Measurements from ENCODE around the gene EPAS1.
A peak's percentile ranks its signal among the peaks of the same experiment; 100 is the strongest.

EPAS1 gene

DNA sequence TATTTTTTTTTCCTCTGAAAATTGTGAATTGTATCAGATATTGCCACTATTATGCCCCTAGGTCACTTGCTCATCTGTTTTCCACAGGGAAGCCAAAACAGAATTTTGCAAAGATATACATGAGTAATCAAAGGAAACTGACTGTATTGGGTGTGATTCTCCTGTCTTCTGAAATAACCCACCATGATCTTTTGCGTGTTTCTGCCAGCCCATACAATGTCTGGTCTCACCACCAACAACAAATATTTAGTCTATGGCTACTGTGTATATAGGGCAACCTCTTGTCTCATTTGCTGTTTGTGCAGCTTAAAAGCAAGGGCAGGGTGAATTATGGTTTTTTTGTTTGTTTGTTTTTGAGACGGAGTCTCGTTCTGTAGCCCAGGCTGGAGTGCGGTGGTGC is 26.5 kb downstream of the EPAS1 start:
- no peak for DNase-seq (ENCODE audit: low read depth)

DNA sequence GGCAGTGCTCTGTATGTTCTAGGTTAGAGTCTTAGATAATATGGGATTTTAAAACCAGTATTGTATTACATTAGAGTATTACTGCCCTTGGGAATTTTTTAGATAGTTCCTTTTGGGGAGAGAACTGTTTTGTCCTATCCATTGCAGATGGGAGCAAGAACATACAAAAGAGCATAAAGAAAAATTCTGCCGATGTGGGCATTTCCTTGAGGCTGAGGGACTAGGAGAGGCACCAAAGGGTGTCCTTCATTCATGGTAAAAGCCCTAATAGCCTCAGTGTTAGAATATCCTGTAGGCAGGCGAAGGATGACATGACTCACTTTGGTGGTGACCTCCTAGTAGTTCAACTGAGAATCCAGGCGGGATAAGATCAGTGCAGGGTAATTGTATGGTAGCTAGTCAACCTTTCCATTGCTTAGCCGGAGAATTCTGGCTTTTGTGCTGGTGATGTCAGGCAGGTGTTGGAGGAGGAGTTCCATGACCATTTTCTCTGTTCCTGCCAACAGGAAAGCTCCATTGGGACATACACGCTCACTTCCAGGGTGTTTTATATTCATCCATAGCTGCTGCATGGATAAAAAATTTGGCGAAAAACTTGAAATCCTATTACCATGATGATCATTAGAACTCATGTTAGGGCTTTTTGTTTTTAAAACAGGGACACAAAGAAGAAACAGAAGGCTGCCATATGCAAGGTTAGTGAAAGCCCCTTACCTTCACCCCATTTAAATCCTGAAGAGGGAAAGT is 28.1 kb downstream of the EPAS1 start:
- no peak for DNase-seq (ENCODE audit: low read depth)

DNA sequence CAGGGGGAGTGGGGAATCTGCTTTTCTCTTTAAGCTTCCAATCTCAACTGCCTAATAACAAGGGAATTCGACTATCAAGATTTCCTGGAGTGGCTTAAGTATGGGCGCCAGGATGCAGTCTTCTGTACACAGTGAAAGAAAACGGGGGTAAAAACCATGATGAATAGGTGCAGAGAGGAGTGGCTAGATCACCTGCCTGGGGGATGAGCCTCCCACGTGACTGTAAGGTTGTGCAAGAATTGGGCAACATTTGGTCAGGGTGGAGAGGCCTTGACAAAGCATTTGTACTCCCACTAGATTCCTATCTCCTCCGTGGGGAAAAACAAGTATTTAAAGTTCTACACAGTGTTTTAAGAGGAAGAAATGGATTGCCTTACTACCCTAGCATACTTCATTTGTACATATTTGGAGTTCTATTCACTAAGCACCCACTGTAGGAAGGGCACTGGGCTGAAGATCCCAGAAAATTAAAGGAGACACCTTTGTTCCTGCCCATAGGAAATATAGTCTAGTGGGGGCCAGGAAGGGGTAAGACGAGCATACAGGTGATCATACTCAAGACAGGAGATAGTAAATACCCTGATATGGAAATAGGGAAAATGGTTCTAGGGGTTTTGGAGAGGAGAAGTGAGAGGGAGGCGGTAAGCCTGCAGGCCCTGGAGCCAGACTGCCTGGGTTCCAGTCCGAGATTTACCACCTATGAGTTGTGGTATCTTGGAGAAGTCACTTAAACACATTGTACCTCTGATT is 29.2 kb downstream of the EPAS1 start:
- no peak for DNase-seq (ENCODE audit: low read depth)

DNA sequence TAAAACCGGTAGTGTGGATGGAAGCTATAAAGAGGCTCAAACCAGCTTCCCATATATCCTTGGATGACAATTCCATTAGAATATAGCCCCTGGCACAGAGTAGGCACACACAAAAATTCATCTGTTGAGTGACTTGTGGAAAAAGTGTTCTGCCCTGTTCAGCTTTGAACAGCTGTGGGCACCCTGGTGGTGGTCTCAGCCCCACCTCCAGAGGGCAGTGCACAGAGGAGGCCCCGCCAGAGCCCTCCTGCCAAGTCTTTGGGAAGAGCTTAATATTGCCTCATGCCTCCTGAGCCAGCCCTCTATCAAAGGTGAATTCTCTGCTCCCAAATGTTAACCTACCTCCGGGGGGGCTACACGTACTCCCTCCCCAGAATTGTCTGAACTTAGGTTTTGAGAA is 30.4 kb downstream of the EPAS1 start:
- DNase-seq (ENCODE audit: low read depth), result no peak

DNA sequence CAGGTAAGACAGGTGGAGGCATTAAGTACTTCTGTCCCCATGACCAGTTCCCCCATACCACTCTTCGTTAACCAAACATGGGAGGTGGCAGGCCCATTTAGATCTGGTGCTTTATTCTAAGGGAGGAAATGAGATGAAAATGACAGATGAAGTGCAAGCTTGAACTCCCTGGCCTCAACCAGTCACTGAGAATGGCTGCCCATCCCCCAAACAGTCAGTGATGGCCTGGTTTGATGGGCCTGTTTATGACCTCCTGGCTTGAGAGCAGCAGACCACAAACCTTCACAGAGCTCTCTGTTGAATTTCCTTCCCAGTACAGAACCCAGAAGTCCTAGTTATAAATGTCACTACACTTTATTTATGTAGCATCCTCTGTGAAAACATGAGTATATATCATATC is 31.1 kb downstream of the EPAS1 start:
- no peak for DNase-seq (ENCODE audit: low read depth)

DNA sequence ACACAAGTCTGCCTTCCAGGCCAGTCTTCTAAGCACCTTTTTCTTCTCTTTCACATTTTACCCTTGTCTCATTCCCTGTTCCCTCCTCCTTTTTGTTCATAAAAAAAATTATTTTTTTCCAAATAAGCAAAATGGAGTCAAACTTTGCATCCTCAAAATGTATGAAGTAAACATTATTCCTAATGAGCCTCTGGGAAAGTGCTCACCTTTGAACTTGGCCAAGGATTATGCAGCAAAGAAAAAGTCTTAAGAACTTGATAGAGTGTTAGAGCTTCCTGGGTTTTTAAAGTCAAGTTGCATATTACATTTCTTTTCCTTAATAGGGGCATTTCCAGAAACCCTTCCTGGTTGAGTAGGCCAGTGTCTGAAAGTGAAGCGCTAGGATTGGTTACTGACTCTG is 31.6 kb downstream of the EPAS1 start:
- no peak for DNase-seq (ENCODE audit: low read depth)

GRCh38 chr2:46329340-46329739 is 32.1 kb downstream of the EPAS1 start:
- DNase-seq (ENCODE audit: low read depth), result no peak

DNA sequence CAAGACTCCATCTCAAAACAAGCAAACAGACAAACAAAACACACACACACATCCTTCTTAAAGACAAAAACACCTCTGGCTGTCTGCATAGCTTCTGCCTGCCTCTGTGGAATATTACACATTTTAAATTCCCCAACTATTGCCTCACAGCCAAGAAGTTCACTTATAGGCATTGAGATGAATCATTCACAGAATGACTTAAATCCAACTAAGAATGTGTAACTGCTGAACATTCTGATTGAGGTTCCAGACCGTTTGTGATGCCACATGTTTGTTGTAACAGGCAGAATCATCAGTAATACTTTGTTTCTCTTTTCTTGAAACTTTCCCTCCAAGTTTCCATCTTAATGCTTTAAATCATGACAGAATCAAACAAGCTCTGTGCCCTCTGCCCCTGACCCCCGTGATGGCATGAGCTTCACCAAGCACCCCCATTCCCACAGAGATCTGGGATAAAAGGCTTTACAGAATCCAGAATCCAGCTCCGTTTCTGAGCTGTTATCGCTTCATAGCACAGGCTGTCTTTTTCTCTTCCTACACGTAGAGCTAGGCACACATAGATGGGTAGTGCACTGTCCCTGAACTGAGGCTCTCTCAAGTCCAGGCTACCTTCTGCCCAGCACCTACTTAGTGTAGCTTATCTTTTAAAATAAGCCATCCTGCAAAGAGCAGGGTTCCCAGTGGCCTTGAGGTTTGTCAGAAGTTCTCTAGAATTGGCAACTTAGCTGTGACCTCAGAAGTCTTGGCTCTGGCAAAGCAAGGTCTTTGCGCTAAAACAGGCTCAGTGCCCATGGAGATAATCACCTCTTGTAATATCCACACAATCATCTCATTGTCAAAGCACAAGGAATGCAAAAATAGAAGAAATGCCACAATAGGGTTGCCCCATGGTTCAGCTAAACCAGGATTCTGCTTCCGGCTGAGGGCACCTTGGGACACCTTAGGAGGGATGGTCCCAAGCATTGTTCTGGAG is 32.9 kb downstream of the EPAS1 start:
- DNase-seq (ENCODE audit: low read depth), result peak; percentile 82

DNA sequence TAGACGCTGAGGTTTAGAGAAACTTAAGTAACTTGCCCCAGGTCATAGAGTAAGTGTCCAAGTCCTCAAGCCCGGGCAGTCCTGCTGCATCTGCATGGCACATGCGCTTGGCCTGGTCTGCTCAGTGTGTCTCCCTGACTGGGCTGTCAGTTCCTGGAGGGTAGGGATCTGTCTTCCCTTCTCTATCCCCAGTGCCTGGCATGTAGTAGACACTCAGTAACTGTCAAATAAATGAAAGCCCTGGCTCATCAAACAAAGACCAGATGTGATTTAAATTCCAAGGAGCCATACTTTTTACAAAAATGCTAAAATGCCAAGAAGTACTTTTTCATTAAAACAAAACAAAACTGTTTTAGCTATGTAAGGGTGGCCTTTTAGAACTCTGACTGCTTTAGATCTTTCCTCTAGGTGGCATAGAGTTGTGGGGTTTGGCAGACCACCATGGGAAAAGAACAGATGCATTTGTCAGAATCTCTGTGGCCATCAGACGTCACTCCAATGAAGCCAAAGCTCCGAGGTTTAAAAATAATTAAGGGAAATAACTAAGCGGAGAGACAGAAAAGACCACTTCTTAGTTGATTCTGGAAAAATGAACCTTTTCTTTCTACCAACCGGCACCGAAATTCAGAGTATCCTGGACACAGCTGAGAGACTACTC is 34.0 kb downstream of the EPAS1 start:
- no peak for DNase-seq (ENCODE audit: low read depth)

- DNase-seq (ENCODE audit: low read depth), result no peak
These were observed 35.6 kb downstream of the EPAS1 start for GRCh38 chr2:46332686-46333281.

GRCh38 chr2:46333912-46334311 is 36.7 kb downstream of the EPAS1 start:
- DNase-seq (ENCODE audit: low read depth), result no peak

DNA sequence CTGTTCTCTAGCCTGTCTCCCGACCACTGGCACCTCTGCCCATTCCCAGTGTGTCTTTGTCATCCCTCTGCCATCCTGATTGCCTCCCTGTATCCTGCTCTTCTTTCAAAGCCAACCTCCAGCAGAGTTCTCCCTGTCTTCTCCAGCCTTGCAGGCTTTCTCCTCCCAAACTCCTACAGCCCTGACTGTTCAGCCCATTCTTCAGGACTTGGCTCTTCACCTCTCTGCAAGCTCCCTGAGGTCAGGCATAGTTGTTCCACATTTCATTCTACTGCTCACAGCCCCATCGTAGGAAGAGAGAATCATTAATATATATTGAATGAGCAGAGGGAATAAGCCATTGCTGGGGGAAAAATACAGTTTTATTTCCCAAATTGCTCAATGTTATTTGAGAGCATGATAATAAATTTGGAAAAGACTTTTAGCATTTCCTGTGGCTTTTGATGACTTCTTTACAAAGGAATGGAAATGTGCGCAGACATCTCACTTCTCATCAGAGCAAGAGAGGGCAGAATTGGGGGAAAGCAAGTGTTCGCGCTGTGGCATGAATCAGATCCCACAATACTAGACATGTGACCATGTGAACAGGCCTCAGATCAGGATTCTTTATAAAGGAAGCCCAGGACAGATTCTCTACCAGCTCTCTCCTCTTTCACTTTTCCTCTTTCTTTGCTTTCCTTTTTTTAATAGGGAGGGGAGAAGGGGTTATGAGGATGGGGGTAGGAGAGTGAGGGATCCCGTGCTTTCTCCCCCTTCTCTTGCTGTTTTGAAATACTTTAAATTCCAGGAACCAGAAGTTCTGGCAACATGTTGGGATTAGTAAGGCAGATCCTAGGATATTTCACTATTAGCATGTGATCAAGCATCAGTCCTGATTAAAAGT is 37.4 kb downstream of the EPAS1 start:
- peak; percentile 94 for DNase-seq (ENCODE audit: low read depth)

GRCh38 chr2:46335391-46336282 is 38.4 kb downstream of the EPAS1 start:
- DNase-seq (ENCODE audit: low read depth), result no peak

- no peak for DNase-seq (ENCODE audit: low read depth)
These were observed 39.2 kb downstream of the EPAS1 start for GRCh38 chr2:46336283-46336959.

DNA sequence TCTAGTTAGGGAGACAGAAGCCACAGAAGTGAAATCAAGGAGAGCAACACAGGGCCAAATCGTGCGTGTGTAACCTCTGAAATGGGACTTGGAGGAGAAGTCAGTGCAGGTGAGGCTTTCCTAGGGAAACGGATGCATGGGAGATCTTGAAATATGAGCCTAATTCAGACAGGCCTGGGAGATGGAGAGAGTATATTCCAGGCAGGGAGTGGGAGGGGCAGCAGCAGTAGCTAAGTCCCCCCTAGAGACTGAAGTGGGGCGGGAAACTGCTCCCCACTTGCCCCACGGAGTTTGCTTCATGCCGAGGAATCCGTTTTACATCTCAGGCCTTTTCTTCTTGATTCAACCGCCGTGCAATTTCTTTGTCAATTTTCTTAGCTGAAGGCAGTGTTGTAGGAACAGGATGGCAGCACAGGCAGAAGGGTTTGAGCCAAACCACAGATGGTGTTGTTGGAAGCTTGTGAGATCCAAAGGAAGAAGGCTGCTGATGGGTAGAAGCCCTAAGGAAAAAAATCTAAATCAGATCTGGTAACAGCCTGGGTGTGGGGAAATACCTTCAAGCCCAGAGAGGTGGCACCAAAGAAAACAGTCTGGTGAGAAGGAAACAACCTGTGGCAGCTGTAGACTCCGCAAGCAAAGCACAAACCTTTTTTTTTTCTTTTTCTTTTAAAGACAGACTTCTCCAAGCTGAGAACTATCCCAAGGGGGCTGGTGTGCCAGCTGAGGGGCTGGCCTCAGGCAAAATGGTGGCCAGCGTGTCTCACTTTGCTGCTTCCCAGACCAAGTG is 40.2 kb downstream of the EPAS1 start:
- no peak for DNase-seq (ENCODE audit: low read depth)

- no peak for DNase-seq (ENCODE audit: low read depth)
These were observed 41.5 kb downstream of the EPAS1 start for GRCh38 chr2:46338674-46339073.

- no peak for DNase-seq (ENCODE audit: low read depth)
These were observed 42.0 kb downstream of the EPAS1 start for GRCh38 chr2:46339200-46339599.
